CD4-positive, alpha-beta T cell treated with Interferon alpha-2 for 1 hour (primary cell): ENCODE data around the gene CMTR1.

Experiments used
- DNase-seq, 2 donors: peaks; one replicate each; pipeline ENCODE4 v3.0.0-alpha.2; 2020 to 2022

The CMTR1 gene

DNA sequence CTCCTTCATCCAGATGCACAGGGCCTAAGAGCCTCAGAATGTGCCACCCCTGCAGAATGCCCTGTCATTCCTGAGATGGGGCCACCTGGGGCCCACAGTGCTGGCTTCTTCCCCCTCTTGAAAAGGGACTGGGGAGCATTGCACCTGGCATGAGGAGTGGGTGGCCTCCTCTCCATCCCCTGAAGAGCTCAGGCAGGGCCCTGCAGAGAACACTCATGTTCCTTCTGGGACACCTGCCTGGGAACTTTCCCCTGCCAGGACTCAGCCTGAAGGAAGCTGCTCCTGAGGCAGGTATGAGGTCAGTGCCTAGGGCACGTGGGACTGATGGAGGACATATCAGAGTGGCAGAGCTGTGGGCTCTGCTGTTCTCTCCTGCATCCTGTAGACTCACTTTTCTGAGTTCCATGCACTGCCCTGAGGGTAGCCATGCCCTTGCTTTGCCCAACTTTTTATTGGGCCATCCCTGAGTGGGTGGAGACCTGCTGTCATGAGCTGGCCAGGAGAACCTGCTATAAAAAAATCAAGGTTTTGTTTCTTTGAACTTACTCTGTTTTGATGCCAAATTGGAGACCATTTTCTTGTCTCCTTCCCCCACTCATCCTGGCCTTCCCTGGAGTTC lies 47.2 kb downstream of the CMTR1 start:
- no peak for DNase-seq

DNA sequence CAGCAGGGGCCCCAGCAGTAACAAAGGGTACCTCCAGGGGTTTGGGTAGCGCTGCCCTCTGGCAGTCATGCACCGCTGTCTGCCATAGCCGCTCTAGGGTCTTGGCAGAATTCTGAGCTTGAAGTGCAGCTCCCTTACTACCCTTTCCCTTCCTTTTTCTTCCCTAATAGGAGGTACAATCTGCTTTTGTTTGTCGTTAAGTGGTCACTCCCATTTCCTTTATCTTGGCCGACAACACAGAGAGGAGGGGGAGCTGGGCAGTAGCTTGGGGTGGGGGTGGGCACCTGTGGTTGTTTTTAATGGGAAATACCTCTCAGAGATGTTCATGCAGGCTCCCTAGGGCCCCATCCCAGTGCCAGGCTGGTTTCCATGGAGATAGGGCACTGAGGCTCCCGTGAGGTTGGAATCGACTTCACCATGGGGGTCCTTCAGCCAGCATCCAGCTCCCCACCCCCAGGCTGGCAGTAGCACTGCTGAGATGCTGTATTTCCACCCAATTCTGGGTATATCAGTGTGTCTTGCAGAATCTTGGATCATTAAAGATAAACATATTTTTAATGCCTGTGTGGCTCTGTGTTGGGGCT lies 48.0 kb downstream of the CMTR1 start:
- no peak for DNase-seq

DNA sequence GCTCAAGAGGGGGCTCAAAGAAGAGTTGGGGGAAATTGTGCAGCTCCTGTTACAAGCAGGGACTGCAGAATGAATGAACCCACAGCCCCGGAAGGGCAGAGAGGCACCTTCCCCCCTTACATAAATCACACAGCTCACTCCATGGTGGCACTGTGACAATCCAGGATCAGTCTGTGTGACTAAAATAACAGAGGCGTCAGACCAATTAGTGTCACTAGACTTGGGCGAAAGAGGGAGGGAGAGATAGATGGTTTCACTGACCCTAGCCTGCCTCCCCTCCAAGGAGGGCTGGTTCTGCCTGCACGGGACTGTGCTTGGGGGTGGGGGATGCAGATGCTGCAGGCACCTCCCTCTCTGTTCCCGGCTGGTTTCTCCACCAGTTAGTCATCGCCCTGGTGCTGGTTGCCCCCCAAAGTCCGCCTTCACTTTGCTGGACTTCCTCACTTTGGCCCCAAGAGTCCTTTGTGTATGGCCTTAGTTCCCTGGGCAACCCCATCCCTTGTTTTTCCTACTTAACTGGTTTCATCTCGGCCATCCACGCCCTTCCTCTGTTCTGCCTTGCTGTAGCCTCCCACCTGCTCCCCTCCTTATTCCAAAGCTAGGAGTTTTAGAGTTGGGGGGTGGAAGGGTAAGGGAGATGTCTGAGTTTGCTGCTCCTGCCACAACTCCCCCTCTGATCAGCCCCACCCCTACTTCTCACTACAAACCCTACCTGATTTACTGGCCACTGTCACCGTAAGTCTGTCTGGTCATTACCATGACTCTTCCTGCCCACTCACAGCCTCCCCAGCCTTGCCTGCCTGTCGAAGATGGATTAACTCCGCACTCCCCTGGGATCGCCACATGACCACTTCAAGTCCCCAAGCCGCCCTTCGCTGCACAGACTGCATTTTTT lies 48.9 kb downstream of the CMTR1 start:
- no peak for DNase-seq

DNA sequence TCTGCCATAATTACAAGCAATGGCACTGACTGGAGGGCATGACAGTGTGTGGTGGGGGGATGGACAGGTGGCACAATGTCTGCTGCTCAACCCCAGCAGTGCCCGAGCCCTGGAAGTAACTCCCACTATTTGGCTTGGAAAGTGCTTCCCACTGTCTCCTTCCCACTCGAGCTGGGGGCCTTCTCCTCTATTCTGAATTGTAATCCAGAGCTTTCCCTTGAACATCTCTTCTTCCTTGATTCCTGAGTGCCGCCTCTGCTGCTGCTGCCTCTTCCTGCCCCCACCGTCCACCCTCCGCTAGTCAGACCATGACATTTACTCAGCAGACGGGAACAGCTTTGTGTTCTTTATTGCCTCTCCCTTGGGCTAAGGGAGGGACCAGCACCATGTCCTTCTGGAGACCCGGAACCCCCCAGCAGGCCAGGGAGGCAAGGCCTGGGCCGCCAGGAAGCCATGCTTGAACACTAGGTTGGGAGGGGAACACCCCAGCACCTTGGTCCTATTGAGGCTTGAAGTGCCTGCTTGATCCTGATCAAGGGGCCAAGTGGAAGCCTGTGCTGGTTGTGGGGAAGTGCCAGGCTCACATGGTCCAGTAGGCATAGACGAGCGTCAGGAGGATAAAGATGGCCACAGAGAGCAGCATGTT lies 49.7 kb downstream of the CMTR1 start:
- DNase-seq = no peak

- peak in 1 of 2 donors; percentile 30 for DNase-seq
Measured at GRCh38 chr6:37483252-37483901, 50.4 kb downstream of the CMTR1 start.

DNA sequence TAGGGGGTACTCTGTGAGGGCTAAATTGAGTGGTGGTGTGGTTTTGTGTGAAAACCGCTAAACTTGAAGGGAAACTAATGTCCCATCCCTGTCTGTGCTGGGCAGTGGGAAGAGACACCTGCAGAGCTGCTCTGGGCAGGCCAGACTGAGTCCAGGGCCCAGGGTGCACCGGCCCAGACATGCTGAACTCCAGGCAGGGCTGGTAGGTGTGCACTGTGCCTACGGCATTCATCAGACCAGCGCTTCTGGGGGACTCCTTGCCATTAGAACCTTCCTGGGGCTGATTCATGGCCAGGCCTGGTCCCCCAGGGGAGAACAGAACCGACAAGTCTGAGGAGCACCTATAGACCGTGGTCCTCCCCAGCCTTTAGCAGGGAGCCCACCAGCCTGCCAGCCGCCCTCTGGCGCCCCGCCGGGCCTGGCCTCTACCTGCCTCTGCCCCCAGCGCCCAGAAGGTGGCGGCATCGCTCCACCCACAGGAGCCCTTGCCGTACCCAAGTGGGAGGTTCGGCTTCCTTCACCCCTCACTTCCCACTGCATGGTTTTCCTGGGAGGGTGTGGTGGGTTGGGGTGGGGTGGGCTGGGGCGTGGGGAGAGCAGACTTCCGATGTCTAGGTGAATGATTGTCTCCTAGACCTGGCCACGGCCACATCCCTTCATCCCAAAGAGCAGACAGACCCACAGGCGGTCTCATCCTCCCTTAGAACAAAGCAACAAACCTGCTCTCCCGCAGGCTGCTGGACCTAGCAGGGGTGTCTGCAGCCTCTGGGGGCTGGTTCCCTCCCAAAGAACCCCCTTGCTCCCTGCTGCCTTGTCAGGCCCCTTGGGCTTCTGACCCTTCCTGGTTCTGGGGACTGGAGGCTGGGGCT lies 51.1 kb downstream of the CMTR1 start:
- DNase-seq = peak; percentile 69 to 81

DNA sequence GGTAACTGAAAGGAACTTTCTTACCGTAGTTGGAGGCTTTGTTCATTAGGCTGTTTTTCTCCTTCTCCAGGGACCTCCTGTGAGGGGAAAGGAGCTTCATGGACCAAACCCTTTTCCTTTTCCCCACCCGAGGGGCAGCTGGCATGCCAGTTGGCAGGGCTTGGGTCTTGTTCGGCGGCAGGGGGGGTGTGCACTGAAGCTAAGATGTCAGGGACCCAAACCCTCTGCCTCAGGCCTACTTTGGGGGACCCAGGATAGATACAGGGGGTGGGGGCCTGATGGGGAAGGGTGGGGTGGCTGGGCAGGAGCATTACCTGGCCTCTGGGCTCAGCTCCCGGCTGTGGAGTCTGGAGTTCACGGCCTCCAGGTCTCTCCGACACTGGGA lies 51.8 kb downstream of the CMTR1 start:
- DNase-seq = no peak

- no peak for DNase-seq
Measured at GRCh38 chr6:37485291-37485702, 52.3 kb downstream of the CMTR1 start.

DNA sequence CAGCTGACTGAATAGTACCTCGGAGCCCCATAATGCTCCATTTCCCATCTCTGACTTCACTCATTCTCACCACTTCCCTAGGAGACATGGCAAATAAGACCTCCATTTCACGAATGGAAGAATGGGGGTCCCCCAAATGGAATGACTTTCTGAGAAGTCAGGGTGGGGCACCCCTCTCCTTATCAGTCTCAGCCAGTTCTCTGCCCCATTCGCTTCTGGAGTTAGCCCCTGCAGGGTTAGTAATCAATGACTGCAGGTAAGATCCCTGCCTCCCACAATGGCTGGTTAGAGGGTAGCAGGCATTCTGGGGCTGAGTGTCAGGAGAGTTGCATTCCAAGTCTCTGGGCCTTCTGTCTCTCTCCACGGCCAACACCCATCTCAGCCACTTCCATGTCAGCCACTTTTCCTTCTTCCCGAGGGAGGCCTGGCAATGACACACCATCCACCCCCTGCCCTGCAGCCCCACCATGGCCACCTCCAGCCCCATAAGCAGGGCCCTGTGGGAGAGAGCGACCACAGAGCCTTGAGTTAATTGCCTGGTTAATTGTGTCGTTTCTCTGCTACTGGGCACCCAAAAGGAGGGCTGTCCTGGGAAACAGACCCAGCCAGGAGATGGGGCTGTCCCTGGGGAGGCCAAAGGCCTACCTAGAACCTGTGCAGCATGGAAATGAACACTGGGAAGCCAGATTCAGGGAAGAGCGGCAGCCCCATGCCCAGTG lies 53.3 kb downstream of the CMTR1 start:
- DNase-seq = no peak

- no peak for DNase-seq
Measured at GRCh38 chr6:37487591-37488380, 54.8 kb downstream of the CMTR1 start.

DNA sequence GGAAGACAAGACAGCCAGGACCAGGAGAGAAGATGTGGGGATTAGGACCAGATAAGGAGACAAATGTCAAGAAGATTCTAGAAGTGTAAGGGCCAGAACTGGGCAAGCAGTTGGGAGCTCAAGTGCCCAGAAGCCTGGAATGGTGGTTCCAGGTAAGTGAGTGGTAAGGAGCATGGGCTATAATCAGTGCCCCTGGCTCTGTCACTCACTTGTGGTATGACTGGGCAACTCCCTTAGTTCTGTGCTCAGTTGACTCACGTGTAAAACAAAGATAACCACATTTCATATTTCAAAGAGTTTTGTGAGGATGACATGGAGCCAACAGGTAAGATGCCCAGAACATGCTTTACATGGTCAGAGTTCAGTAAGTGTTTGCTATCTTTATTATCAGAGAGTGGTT lies 55.5 kb downstream of the CMTR1 start:
- no peak for DNase-seq

GRCh38 chr6:37489697-37490336 lies 56.8 kb downstream of the CMTR1 start:
- DNase-seq = peak in 1 of 2 donors; percentile 39

DNA sequence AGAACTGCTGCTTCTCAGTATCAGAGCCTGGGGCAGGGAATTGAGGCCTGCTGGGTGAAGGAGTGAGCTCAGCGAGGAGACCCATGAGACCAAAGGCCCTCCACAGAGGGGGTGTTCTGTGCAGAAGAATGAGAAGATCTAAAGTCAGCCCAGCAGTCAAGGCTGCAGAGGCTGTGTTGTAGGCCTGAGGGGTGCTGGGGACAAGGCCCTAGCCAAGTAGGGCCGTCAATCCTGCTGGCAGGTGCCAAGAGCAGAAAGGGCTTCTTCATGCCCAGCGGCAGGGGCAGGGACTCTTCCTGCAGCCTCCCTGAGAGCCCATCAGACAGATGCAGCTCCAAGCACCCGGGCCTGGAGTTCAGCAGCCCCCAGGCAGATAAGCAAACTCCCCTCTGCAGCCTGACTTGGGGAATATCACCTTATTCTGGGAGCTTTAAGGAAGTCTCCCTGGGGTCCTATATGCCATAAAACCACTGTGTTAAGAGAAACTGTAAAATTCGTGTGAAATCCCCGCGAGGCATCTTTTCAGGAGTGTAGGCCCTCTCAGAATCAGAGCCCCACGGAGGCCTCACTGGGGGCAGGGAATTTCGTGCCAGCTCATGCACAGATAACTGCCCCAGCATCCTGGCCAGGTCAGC lies 57.6 kb downstream of the CMTR1 start:
- DNase-seq = no peak

DNA sequence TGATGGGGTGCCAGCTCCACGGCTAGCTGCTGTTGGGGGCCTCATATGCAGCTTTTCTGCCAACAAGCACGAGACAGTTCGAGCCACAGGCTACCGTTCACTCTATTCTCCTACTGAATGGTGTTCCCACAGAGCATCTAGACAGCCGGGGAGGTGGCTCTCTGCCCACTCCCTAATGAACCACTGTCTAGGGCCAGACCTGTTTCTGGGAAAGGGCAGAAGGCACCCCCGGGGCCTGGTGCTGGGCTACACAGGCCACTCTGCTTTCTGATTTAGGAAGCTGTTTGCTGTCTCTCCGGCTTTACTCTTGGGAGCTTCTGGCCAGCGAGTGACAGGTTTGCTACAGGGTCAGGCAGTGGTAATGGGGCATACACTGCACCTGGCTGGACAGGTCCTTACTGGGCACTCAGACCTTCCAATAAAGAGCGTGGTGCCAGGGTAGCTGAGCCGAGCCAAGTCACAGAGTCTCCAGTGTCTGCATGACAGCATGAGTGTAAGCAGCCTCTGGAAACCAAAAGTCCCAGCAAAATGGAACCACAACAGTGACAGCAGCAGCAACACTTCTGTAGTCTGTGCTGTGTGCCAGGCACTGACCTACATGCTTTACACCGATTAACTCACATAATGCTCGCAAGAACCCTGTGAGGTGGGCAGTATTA lies 58.3 kb downstream of the CMTR1 start:
- no peak for DNase-seq

GRCh38 chr6:37491830-37492208 lies 58.8 kb downstream of the CMTR1 start:
- no peak for DNase-seq

DNA sequence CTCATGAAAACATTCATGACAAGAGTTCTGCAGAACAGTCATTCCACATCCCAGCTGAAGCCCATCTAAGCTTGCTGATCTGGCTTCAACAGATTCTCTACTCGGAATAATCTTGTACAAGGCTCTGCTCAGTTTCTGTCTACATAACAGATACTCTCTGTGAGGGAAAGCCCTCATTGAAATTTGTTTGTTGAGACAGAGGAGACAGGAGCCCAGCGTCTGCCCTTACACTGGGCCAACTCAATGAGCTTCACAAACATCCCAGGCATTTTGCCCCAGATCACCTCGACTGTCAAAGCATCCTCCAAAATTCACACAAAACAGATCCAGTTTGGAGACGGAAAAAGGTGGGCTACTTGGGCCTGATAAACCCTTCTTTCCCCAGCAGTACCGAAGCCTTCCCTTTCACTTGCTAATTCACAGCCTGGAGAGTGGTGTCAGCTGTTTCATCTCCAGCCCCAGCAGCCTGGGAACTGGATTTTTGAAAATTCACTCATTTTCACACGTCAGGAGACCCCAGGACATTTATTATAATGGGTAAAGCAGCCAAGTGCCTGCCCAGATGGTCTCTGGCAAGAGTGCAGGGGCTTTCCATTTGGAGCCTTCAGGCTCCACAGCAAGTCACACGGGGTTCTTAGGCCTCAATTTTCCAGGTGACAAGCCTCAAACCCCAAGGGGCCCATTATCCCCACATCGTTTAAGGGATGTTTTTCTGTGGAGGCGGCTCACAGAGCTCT lies 59.4 kb downstream of the CMTR1 start:
- no peak for DNase-seq

- no peak for DNase-seq
Measured at GRCh38 chr6:37492991-37493660, 60.1 kb downstream of the CMTR1 start.

DNA sequence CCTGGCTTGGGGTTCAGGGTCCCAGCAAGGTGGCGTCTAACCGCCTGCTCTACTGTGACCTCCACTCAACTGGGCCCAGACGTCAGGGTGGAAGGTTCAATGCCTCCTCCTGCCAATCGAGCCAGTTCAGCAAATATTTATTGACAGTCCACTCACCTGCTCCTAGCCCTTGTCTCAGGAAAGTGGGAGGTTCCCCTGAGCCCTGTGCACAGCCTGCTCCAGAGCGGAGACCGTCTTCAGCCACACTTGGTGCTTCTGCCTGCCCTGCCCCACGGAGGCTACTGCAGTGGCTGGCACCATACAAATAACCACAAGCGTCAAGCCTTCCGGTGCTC lies 60.6 kb downstream of the CMTR1 start:
- no peak for DNase-seq
